PFSK-1 (cell line): ENCODE data around the gene CHAF1B.

Experiments
- FOXP2 ChIP-seq: optimal IDR thresholded peaks from 2 replicates; pipeline ENCODE3; 2011; ENCODE audit warnings: borderline replicate concordance, control low read depth, inconsistent platforms; ENCODE audit not compliant: insufficient read depth; ENCODE audit errors: extremely low read length, extremely low read depth
- POLR2AphosphoS5 ChIP-seq: IDR thresholded peaks from 2 replicates; pipeline ENCODE4 v1.6.1; 2012; ENCODE audit warnings: low read depth, mild to moderate bottlenecking, control low read depth, low read length, moderate library complexity
- REST ChIP-seq, 2 experiments: IDR thresholded peaks; 2 replicates each; pipeline versions ENCODE4 v1.6.1 to v1.8.0; 2011 to 2012; ENCODE audit warnings: low read depth in 2 of 2, low read length in 2 of 2, control low read depth in 1 of 2, inconsistent platforms in 1 of 2, mild to moderate bottlenecking in 1 of 2, moderate library complexity in 1 of 2; ENCODE audit not compliant: insufficient read depth in 1 of 2
- SIN3A ChIP-seq: IDR thresholded peaks from 2 replicates; pipeline ENCODE4 v1.6.1; 2012; ENCODE audit warnings: mild to moderate bottlenecking, low read length, moderate library complexity, borderline replicate concordance; ENCODE audit not compliant: insufficient read depth
- TAF1 ChIP-seq: IDR thresholded peaks from 2 replicates; pipeline ENCODE4 v1.6.1; 2012; ENCODE audit warnings: low read length, control low read depth, borderline replicate concordance; ENCODE audit not compliant: insufficient read depth

CHAF1B gene

GRCh38 chr21:36461918-36462486, 76.8 kb downstream of the CHAF1B start:
- TF ChIP-seq SIN3A: no peak
- TF ChIP-seq REST (IDR thresholded peaks at IDR 0.05; ENCODE audit: insufficient read depth in 1 of 2, low read depth in 2 of 2, low read length in 2 of 2): no peak
- no peak for TF ChIP-seq FOXP2
- no peak for TF ChIP-seq TAF1
- TF ChIP-seq POLR2AphosphoS5: no peak

GRCh38 chr21:36463204-36463603, 78.0 kb downstream of the CHAF1B start:
- no peak for TF ChIP-seq TAF1
- TF ChIP-seq FOXP2: no peak
- no peak for TF ChIP-seq SIN3A
- TF ChIP-seq POLR2AphosphoS5: no peak
- TF ChIP-seq REST (IDR thresholded peaks at IDR 0.05; ENCODE audit: insufficient read depth in 1 of 2, low read depth in 2 of 2, low read length in 2 of 2): no peak

- TF ChIP-seq FOXP2 (no peak), SIN3A (no peak), REST (IDR thresholded peaks at IDR 0.05; ENCODE audit: insufficient read depth in 1 of 2, low read depth in 2 of 2, low read length in 2 of 2) (no peak)
Measured at GRCh38 chr21:36463991-36464390, 78.8 kb downstream of the CHAF1B start.

GRCh38 chr21:36464590-36464989, 79.4 kb downstream of the CHAF1B start:
- TF ChIP-seq REST (IDR thresholded peaks at IDR 0.05; ENCODE audit: insufficient read depth in 1 of 2, low read depth in 2 of 2, low read length in 2 of 2): no peak
- no peak for TF ChIP-seq POLR2AphosphoS5
- TF ChIP-seq SIN3A: no peak
- TF ChIP-seq FOXP2: no peak
- TF ChIP-seq TAF1: no peak

GRCh38 chr21:36465478-36465877, 80.3 kb downstream of the CHAF1B start:
- TF ChIP-seq FOXP2 (no peak), REST (IDR thresholded peaks at IDR 0.05; ENCODE audit: insufficient read depth in 1 of 2, low read depth in 2 of 2, low read length in 2 of 2) (no peak), POLR2AphosphoS5 (no peak), TAF1 (no peak), SIN3A (no peak)
